K562 (cell line): ENCODE results near the gene POFUT2. TPM values are rescaled to one million over a fixed set of nuclear protein-coding genes. Genes with fewer than 3 reads are reported as not detected.

Source experiments
- E2F8 ChIP-seq: fragments of 450-650 bp; IDR thresholded peaks from 2 replicates; pipeline ENCODE4 v1.7.1; 2018; ENCODE audit warnings: mild to moderate bottlenecking, low read depth; ENCODE audit not compliant: partially characterized antibody
- FOXJ3 ChIP-seq: sonication (generic); formaldehyde crosslinking; IDR thresholded peaks from 2 replicates; pipeline ENCODE4 v1.4.0; 2020; ENCODE audit warnings: mild to moderate bottlenecking, missing genetic modification reagents
- GABPA ChIP-seq: fragments of 200-800 bp; sonication (Bioruptor generic); conservative IDR thresholded peaks from 2 replicates; pipeline ENCODE4 v1.6.1; 2016; ENCODE audit warnings: low read depth, missing genetic modification characterization, missing compliant biosample characterization
- MGA ChIP-seq: fragments of 450-650 bp; IDR thresholded peaks from 2 replicates; pipeline ENCODE4 v1.6.1; 2016; ENCODE audit warnings: mild to moderate bottlenecking, moderate library complexity
- MITF ChIP-seq: IDR thresholded peaks from 2 replicates; pipeline ENCODE4 v1.6.1; 2014; ENCODE audit warnings: antibody characterized with exemption
- TEAD4 ChIP-seq, 2 experiments: sonication (generic) in 1 of 2; formaldehyde crosslinking in 1 of 2; IDR thresholded peaks; 2 replicates each; pipeline versions ENCODE4 v1.6.1 to v1.8.0; 2012 to 2022; ENCODE audit warnings: borderline replicate concordance in 1 of 2, inconsistent platforms in 1 of 2, low read length in 1 of 2, mild to moderate bottlenecking in 1 of 2, missing genetic modification reagents in 1 of 2
- THAP12 ChIP-seq: fragments of 250-450 bp; sonication (Bioruptor Pico); IDR thresholded peaks from 2 replicates; pipeline ENCODE4 v1.9.0; 2021; ENCODE audit warnings: mild to moderate bottlenecking, inconsistent platforms
- ZEB2 ChIP-seq: fragments of 450-650 bp; IDR thresholded peaks from 2 replicates; pipeline ENCODE4 v1.6.1; 2016
- polyA plus RNA-seq, 8 experiments: library from polyadenylated mRNA; depleted of rRNA in 4 of 8; stranded (reverse) in 5 of 8; unstranded in 3 of 8; fragments of >200 nt; fragmentation: Nextera tagmentation in 2 of 8; fragmentation: Illumina TruSeq in 1 of 8; extraction: Ambion mirVana in 2 of 8; extraction: Trizol in 1 of 8; gene quantifications; 2 replicates each; pipeline versions ENCODE4 v1.2.1 to v1.2.3, GENCODE V29; 2011 to 2014; ENCODE audit warnings: inconsistent platforms in 1 of 8, missing spikeins in 1 of 8
- total RNA-seq, 7 experiments: library from RNA; depleted of rRNA in 6 of 7; stranded (reverse); fragments of >200 nt in 6 of 7; fragmentation: Illumina TruSeq in 2 of 7; extraction: Trizol in 2 of 7; gene quantifications; 2 replicates each; pipeline versions ENCODE4 v1.2.1 to v1.2.3, GENCODE V29; 2011 to 2021; ENCODE audit warnings: low replicate concordance in 1 of 7

The POFUT2 gene
- total and polyA plus RNA-seq, 9 of the 15 experiments (the other 6 are each of a cell fraction or from before 2014, with no cell fraction given) = 1.1 to 24.2 (median 11.0) TPM

- TF ChIP-seq E2F8 (no peak), MGA (peak; percentile 53; the same call in 1 of the 2 replicates), THAP12 (CRISPR knock-in tag) (no peak), MITF (no peak), ZEB2 (peak; percentile 27; the same call in 1 of the 2 replicates), GABPA (no peak), FOXJ3 (no peak), TEAD4 (IDR thresholded peaks at IDR 0.05; ENCODE audit: low read length) (peak; percentile 23; the same call in 1 of the 2 replicates), TEAD4 (CRISPR knock-in tag; IDR thresholded peaks at IDR 0.05; ENCODE audit: borderline replicate concordance) (no peak)
Measured at GRCh38 chr21:45255381-45256020, 32.2 kb downstream of the POFUT2 start (continued).
